SK-N-SH treated with all-trans-retinoic acid at 6 μM for 48 hours (cell line): ENCODE data around the gene MANBA.

Source experiments
- CSDC2 ChIP-seq: fragments of 250-450 bp; sonication (Bioruptor Pico); IDR thresholded peaks from 2 replicates; pipeline ENCODE4 v1.5.0; 2020; ENCODE audit warnings: mild to moderate bottlenecking, moderate library complexity
- GLIS3 ChIP-seq: fragments of 250-450 bp; sonication (Bioruptor Pico); IDR thresholded peaks from 2 replicates; pipeline ENCODE4 v1.5.0; 2020; ENCODE audit warnings: mild to moderate bottlenecking, moderate library complexity
- RARB ChIP-seq: fragments of 250-450 bp; sonication (Bioruptor Pico); IDR thresholded peaks from 2 replicates; pipeline ENCODE4 v1.8.0; 2021; ENCODE audit warnings: mild to moderate bottlenecking, moderate library complexity
- TOX ChIP-seq: fragments of 250-450 bp; sonication (Bioruptor Pico); IDR thresholded peaks from 2 replicates; pipeline ENCODE4 v1.8.0; 2021; ENCODE audit warnings: mild to moderate bottlenecking, moderate library complexity, borderline replicate concordance
- ZFP3 ChIP-seq: fragments of 250-450 bp; sonication (Bioruptor Pico); IDR thresholded peaks from 2 replicates; pipeline ENCODE4 v1.5.0; 2020; ENCODE audit warnings: mild to moderate bottlenecking, moderate library complexity
- ZFP30 ChIP-seq: fragments of 450-650 bp; formaldehyde crosslinking; IDR thresholded peaks from 2 replicates; pipeline ENCODE4 v1.5.0; 2022; ENCODE audit warnings: mild to moderate bottlenecking, moderate library complexity
- ZNF565 ChIP-seq: fragments of 450-650 bp; formaldehyde crosslinking; conservative IDR thresholded peaks from 2 replicates; pipeline ENCODE4 v1.5.0; 2020; ENCODE audit warnings: low read depth, mild to moderate bottlenecking, moderate library complexity
- ZNF8 ChIP-seq: fragments of 450-650 bp; formaldehyde crosslinking; IDR thresholded peaks from 2 replicates; pipeline ENCODE4 v1.5.0; 2020; ENCODE audit warnings: mild to moderate bottlenecking, moderate library complexity
- TF ChIP-seq, protein P1 (sequence below): fragments of 250-450 bp; sonication (Bioruptor Pico); IDR thresholded peaks from 2 replicates; pipeline ENCODE4 v1.8.0; 2021; ENCODE audit warnings: low read depth, mild to moderate bottlenecking, moderate library complexity, borderline replicate concordance

DNA sequence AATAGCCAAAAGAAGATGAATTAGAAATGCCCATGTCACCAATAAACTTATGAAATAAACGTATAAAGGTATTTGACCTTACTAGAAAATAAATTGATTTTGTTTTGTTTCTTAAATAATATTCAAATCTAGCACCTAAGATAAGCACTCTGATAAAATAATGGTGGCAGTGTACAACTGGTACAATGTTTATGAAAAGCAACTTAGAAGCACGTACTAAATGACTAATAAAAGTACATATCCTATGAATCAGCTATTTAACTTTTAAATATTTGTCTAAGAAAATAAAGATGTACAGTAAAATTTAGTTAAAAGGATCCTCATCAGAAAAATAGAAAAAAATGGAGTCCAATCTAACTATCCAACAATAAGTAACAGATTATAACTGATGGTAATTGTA, 6.7 kb downstream of the MANBA start:
- TF ChIP-seq ZNF565 (CRISPR knock-in tag) (no peak), ZFP30 (CRISPR knock-in tag) (no peak), CSDC2 (no peak), ZFP3 (CRISPR knock-in tag) (no peak), TOX (CRISPR knock-in tag) (no peak), ZNF8 (CRISPR knock-in tag) (no peak), RARB (CRISPR knock-in tag) (no peak), GLIS3 (no peak)
- TF ChIP-seq, protein P1, sequence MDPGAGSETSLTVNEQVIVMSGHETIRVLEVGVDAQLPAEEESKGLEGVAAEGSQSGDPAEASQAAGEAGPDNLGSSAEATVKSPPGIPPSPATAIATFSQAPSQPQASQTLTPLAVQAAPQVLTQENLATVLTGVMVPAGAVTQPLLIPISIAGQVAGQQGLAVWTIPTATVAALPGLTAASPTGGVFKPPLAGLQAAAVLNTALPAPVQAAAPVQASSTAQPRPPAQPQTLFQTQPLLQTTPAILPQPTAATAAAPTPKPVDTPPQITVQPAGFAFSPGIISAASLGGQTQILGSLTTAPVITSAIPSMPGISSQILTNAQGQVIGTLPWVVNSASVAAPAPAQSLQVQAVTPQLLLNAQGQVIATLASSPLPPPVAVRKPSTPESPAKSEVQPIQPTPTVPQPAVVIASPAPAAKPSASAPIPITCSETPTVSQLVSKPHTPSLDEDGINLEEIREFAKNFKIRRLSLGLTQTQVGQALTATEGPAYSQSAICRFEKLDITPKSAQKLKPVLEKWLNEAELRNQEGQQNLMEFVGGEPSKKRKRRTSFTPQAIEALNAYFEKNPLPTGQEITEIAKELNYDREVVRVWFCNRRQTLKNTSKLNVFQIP (CRISPR knock-in tag), result no peak
